ENCODE results near the gene EXOC4.
A peak's percentile ranks its signal among the peaks of the same experiment; 100 is the strongest.

EXOC4 gene

DNA sequence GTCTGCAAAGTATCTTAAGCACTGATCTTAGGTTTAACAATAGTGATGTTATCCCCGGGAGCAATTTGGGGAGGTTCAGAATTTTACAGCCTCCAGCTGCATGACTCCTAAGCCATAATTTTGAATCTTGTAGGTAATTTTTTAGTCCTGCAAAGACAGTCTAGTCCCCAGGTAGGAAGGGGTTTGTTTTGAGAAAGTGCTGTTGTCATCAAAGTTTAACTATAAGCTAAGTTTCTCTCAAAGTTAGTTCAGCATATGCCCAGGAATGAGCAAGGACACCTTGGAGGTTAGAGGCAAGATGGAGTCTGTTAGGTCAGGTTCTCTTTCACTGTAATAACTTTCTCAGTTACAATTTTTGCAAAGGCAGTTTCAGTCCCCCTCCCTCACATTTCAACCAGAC is 795.3 kb downstream of the EXOC4 start:
- DNase-seq (ENCODE audit: low read depth), result no peak
- TF ChIP-seq, protein P1, sequence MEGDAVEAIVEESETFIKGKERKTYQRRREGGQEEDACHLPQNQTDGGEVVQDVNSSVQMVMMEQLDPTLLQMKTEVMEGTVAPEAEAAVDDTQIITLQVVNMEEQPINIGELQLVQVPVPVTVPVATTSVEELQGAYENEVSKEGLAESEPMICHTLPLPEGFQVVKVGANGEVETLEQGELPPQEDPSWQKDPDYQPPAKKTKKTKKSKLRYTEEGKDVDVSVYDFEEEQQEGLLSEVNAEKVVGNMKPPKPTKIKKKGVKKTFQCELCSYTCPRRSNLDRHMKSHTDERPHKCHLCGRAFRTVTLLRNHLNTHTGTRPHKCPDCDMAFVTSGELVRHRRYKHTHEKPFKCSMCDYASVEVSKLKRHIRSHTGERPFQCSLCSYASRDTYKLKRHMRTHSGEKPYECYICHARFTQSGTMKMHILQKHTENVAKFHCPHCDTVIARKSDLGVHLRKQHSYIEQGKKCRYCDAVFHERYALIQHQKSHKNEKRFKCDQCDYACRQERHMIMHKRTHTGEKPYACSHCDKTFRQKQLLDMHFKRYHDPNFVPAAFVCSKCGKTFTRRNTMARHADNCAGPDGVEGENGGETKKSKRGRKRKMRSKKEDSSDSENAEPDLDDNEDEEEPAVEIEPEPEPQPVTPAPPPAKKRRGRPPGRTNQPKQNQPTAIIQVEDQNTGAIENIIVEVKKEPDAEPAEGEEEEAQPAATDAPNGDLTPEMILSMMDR (IDR thresholded peaks at IDR 0.05; ENCODE audit: insufficient read depth, low read depth, low read length, missing control alignments), result no peak
- H3K4me3 ChIP-seq (ENCODE audit: low read length), result no peak overlapping the region

DNA sequence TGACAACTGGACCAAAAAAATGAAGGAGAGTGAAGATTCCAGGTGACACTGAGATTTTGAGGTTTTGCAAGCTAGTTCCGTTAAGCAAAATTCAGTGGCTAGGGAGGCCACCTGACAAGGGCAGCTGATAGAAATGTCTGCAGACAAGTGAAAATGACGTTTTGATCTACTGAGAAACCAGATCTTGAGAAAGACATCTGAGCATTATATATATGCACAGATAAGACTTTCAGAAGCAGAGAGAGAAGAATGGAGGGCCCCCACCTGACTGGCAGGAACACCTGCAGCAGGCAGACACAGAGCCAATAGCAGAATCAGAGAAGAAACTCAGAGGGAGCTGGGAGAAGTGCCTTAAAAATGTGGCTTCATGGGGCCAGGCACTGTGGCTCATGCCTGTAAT is 798.1 kb downstream of the EXOC4 start:
- no peak overlapping the region for H3K4me3 ChIP-seq (ENCODE audit: low read length)
- DNase-seq (ENCODE audit: low read depth), result no peak
- TF ChIP-seq, protein P1 (IDR thresholded peaks at IDR 0.05; ENCODE audit: insufficient read depth, low read depth, low read length, missing control alignments), result no peak

DNA sequence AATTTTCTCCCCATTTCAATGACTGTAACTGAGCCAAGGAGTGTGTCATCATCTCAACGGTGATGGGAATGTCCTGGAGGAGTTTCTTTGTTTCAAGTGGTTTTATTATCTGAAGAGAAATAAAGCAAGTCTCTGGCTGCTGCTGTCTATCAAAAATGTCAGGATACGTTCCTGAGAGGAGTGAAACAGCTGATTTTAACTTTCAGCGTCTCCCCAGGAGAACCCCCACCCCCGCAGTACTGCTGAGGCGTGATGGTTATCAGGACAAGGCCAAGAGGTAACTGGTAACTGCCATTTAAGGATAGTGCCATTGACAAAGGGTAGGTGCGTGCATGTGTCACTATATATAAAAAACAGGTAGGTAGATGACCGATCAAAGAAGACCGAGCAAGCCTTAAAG is 803.9 kb downstream of the EXOC4 start:
- H3K4me3 ChIP-seq (ENCODE audit: low read length), result no peak overlapping the region
- DNase-seq (ENCODE audit: low read depth), result no peak
- TF ChIP-seq, protein P1 (IDR thresholded peaks at IDR 0.05; ENCODE audit: insufficient read depth, low read depth, low read length, missing control alignments), result no peak

DNA sequence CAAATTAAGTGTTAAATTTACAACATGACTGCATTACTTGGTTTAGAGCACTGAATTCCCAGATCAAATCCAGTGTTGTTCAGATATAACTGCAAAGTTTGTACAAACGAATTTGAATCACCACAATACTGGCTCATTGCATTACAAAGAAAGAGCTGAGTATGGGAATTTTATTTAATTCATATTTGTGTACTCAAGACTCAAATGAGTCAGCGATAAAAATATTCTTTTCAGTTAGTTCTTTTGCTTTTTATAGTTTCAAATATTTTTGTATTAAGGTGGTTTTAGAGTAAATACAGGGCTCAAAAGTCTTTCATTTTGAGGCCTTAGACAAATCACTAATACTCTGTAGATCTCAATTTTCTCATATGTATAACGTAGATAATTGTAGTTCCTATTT is 805.6 kb downstream of the EXOC4 start:
- no peak for DNase-seq (ENCODE audit: low read depth)
- TF ChIP-seq, protein P1 (IDR thresholded peaks at IDR 0.05; ENCODE audit: insufficient read depth, low read depth, low read length, missing control alignments), result no peak
- no peak overlapping the region for H3K4me3 ChIP-seq (ENCODE audit: low read length)

DNA sequence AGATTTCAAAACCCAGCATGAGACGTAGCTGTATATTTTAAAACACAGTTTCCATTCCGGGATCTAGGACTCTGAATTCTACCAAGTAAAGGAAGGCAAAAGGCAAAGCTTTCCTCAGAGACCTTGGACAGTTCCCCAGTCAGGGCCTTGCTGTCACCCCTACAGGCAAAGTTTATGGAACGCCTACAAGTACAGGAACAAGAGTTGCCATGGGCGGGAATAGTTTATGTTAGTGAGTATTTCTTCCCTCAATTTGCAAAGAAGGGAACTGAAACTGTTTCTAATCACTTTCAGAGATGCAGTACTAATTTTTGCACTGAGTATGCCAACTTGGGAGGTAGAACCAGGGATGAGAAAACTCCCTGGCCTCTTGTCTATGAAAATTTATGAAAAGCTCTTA is 806.1 kb downstream of the EXOC4 start:
- TF ChIP-seq, protein P1 (IDR thresholded peaks at IDR 0.05; ENCODE audit: insufficient read depth, low read depth, low read length, missing control alignments), result no peak
- DNase-seq (ENCODE audit: low read depth), result peak; percentile 6
- no peak overlapping the region for H3K4me3 ChIP-seq (ENCODE audit: low read length)

DNA sequence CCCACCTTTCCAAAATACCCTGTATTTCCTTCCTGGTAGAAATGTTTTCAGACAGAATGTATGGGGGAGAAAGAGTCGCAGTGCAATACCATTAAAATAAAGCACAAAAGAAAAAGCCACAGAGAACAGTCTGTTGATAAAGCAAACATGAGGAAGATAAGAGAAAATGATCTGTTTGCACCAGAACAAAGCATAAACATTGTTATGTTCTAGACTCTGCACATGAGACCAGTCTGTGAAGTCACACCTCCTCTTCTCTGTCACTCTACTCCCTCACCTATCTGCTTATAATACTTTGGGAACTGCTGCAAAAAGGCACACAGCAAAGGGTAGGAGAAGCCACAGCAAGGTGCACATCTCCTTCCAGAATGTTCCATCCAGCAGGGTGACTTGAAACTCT is 807.0 kb downstream of the EXOC4 start:
- H3K4me3 ChIP-seq (ENCODE audit: low read length), result no peak overlapping the region
- DNase-seq (ENCODE audit: low read depth), result no peak
- TF ChIP-seq, protein P1 (IDR thresholded peaks at IDR 0.05; ENCODE audit: insufficient read depth, low read depth, low read length, missing control alignments), result no peak

DNA sequence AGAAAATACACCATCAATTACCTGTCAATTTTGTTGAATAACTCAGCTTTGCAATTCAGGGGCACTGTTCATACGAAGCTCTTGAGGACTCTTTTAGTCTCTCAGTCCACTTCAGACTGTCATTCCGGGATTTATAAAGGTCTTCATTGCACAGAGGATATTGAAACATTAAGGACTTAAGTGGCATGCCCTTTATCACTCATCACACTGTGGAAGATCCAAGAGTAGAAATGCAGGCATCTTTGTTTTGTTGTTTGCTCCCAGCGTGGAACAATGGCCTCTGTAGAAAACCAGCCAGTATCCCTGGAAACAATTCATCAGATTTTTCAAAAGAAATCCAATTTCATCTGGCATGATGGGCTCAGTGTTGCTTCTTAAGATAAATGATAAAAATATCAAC is 808.0 kb downstream of the EXOC4 start:
- TF ChIP-seq, protein P1 (IDR thresholded peaks at IDR 0.05; ENCODE audit: insufficient read depth, low read depth, low read length, missing control alignments), result no peak

More for the DNA sequence above, 808.0 kb downstream of the EXOC4 start:
- H3K4me3 ChIP-seq (ENCODE audit: low read length), result no peak overlapping the region
- DNase-seq (ENCODE audit: low read depth), result no peak
